GM12864 (cell line): ENCODE measurements around the gene SDS.

Experiments
- DNase-seq: peaks from one replicate; pipeline ENCODE4 v3.0.0-alpha.2; 2011; ENCODE audit warnings: low read depth
- H3K4me3 ChIP-seq: 2 replicates; pipeline ENCODE4 v1.5.1; 2011; ENCODE audit warnings: mild to moderate bottlenecking, low read depth, low read length, control low read depth
- CTCF ChIP-seq: IDR thresholded peaks from 2 replicates; pipeline ENCODE4 v1.5.1; 2011; ENCODE audit warnings: low read depth, mild to moderate bottlenecking, moderate library complexity, low read length, control low read depth, inconsistent platforms; ENCODE audit errors: missing control alignments

SDS gene

GRCh38 chr12:113428482-113428881 is 24.8 kb upstream of the SDS start:
- no peak for DNase-seq
- no peak overlapping the region for H3K4me3 ChIP-seq
- no peak for TF ChIP-seq CTCF

GRCh38 chr12:113427882-113428281 is 24.2 kb upstream of the SDS start:
- no peak for DNase-seq
- no peak for TF ChIP-seq CTCF
- no peak overlapping the region for H3K4me3 ChIP-seq

GRCh38 chr12:113425960-113426453 is 22.3 kb upstream of the SDS start:
- no peak for DNase-seq
- H3K4me3 ChIP-seq = no peak overlapping the region
- no peak for TF ChIP-seq CTCF

- peak; percentile 84 for TF ChIP-seq CTCF
- DNase-seq = no peak
- no peak overlapping the region for H3K4me3 ChIP-seq
Measured at GRCh38 chr12:113424915-113425823, 21.5 kb upstream of the SDS start.

GRCh38 chr12:113424456-113424855 is 20.8 kb upstream of the SDS start:
- DNase-seq = no peak
- no peak overlapping the region for H3K4me3 ChIP-seq
- no peak for TF ChIP-seq CTCF

GRCh38 chr12:113422886-113423669 is 19.4 kb upstream of the SDS start:
- no peak for TF ChIP-seq CTCF
- peak overlapping the region; percentile 62 for H3K4me3 ChIP-seq
- no peak for DNase-seq
